NCI-H2081 (cell line): ENCODE results near the gene TGM5.
"Not testable (repeated sequence)": the region's sequence is repeated elsewhere in the genome, so short reads cannot be mapped to it uniquely, and the experiment has no call there.

Experiments
- DNase-seq, 2 experiments: peaks; one replicate each; lab custom pipeline; 2025; lab: John Stamatoyannopoulos, UW

The TGM5 gene

DNA sequence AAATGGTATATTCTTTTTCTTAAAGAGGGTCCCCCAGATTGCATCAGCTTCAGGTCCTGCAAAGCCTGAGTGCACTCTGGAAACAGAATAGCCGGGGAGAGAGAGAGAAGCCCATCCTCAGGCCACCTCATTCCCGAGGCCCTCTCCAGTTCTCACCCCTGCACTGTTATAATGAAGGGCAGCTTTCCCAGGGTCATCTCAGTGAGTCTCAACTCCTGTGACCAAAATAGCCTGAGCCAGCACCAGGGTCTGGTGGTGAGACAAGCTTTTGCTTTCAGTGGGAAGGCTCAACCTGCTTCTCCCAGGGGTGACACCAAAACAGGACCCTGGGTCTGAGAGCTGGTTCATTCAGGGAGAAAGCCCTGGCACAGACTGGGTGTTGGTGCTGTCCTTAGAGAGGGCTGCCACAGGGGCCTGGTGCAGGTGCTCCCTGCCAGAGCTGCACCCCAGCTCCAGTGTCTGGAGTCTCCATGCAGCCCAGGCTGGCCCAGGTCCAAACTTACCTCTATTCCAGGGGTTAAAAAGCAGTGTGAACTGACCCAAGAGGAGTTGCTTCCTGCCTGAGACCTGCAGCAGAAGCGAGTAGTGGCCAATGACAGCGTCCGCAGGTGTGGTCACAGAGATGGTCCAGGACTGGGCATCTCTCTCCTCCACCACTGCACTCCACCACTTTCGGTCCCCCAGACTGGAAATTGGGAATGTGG, 52.0 kb downstream of the TGM5 start:
- DNase-seq = no peak

DNA sequence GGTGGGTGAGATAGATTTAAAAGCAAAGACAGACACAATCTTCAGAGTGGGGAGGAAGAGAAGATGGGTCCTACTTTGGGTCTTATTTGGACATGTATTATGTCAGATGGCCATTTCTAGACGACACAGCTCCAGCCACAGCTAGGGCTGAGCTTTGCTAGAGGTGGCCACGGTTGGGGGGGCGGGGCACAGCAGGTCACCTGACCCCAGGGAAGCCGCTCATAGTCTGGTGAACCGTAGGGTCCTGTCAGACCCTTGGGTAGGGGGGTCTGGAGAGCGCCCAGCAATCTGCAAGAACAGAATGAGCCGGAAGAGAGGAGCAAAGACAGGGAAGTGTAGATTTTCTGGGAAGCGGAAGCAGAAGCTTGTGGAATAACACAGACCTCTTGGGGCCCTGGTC, 52.6 kb downstream of the TGM5 start:
- DNase-seq = no peak

DNA sequence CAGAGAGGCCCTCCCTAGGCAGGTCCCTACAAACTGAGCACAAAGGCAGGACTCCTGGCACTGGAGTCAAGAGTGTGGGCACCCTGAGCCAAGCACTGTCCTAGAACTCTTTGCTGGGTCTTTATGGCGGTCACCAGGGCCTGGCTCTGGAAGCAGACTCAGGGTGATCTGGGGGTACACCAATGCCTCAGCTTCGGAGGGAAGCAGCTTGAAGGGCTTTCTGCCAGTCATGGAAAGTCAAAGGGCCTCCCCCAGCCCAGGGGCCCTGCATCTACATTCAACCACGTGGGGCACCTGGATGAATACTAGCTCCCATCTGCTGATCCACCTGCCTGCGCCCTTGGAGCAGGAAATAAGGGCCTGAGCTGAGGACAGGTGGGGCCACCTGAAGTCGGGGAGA, 53.3 kb downstream of the TGM5 start:
- DNase-seq = no peak

DNA sequence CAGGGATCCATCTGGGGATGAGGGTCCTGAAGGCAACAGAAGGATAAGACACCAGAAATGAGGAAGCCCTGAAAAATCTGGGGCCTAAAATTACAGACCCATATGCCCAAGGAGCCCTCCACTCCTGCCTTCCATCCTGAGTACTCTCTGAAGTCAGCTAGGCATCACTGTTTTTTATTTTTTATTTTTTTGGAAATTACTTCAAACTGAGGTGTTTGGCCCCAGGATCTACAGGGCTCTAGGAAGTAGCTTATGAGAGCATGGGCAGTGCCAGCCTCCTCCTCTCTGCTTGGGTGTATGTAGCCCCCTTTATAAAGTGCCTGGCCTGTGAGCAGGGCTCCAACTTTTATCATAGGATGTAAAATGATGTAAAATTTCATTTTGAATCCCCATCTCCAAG, 53.8 kb downstream of the TGM5 start:
- no peak for DNase-seq

DNA sequence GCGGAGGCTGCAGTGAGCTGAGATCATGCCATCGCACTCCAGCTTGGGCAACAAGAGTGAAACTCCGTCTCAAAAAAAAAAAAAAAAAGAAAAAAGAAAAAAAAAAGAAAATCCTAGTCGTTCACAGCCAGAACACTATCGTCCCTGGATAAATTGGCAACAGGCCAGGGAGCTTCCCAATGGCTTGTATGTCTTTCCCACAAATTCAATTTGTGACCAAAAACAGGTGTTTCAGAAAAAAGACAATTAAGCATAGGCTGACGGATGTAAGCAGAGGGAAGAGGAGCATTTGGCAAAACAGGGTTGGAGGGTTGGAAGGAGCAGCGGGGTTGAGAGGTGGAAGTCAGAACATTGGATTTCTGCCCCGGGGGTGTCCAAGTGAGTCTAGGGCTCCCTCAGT, 54.4 kb downstream of the TGM5 start:
- DNase-seq = no peak

DNA sequence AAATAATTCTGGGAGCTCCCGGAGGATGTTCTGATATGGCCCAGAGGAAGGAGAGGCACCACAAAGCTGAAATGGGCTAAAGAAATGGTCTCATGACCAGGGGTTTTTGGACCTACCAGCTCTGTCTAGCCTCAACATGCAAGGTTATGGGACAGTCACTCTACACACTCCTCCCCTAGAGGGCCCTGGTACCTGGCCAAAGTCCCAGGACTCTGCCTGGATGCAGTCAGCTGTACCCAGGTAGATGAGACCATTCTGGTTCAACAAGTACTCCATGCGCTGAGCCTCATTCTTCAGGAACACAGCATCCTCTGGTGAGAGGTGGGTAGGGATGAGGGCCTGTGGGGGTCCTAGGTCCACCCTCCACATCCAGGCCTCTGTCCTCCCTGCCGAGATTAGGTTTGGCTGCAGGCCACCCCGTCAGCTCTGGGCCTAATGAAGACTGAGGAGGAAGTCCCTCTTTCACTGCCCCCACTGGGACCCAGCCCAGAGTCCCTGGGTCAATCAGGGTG, 55.4 kb downstream of the TGM5 start:
- DNase-seq = no peak

DNA sequence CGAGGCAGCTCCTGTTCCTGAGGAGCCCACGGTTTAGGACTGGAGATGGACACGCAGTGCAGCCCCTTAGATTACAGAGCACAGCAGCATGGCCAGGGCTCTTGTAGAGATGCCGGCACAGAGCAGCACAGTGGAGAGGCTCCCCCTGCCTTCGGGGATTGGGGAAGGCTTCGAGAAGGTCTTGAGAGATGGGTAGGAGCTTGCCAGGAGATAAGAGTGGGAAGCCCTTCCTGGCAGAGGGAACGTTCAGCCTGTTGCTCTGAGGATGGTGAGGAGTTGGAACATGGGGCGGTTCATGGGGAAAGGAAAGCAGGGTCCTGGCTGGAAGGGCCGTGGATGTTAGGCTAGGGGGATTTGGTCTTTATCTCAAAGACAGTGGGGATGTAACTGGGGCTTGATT, 55.9 kb downstream of the TGM5 start:
- no peak for DNase-seq

DNA sequence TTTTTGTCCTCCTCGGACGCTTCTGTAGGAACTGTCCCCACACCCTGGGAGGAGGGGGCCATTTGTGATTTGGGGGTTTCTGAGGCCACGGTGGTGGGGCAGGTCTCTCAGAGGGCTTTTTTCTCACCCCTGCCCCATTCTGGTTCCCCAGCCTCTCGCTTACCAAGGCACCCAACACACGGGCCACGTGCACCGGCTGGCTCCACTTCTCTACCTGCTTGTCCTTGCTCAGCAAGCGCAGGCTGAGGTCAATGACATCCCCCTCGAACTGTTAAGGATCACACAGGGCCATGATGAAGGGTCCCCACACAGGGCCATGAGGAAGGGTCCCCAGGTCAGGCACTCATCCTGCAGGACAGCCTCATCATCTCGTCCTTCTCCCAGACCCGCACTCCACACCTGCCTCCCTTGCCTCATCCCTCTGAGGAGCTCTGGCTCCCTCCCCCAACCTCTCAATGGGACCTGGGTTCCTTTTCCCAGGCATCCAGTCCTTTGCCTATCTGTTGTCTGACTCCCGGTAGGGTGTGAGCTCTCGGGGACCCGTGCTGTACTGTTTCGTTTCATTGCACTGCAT, 56.5 kb downstream of the TGM5 start:
- DNase-seq = no peak

DNA sequence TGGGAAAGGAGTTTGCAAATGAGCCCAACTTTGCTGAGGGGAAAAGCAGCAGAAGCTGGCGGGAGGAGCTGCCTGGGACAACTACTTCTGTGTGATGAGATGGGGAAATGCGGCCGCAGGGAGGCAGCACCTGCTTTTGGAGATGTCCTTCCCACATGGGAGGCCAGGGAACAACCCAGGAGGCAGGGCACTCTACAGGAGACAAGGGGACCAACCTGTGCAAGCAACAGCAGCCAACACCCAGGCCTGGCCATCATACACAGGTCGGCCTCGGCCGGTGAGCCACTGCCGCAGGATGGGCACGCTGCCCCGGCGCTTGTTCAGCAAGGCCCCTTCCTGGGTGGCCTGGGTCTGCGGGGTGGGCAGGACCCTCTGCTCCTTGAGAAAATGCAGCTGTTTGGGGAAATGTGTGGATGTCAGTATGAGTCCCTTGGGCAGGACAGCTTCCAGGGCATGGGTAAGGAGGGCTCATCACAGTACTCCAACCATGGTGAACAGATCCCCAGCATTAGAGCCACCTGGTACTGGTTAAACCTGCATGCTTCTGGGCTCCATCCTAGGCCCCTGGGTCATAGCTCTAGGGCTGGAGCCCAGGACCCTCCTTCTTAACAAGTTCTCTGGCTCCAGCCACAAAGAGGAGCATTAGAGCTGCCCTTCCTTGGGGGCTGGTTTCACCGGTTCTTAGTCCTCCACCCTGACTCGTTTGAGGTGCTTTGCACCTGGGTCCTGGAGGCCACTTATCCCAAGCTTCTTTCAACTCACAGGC, 57.5 kb downstream of the TGM5 start:
- no peak for DNase-seq

DNA sequence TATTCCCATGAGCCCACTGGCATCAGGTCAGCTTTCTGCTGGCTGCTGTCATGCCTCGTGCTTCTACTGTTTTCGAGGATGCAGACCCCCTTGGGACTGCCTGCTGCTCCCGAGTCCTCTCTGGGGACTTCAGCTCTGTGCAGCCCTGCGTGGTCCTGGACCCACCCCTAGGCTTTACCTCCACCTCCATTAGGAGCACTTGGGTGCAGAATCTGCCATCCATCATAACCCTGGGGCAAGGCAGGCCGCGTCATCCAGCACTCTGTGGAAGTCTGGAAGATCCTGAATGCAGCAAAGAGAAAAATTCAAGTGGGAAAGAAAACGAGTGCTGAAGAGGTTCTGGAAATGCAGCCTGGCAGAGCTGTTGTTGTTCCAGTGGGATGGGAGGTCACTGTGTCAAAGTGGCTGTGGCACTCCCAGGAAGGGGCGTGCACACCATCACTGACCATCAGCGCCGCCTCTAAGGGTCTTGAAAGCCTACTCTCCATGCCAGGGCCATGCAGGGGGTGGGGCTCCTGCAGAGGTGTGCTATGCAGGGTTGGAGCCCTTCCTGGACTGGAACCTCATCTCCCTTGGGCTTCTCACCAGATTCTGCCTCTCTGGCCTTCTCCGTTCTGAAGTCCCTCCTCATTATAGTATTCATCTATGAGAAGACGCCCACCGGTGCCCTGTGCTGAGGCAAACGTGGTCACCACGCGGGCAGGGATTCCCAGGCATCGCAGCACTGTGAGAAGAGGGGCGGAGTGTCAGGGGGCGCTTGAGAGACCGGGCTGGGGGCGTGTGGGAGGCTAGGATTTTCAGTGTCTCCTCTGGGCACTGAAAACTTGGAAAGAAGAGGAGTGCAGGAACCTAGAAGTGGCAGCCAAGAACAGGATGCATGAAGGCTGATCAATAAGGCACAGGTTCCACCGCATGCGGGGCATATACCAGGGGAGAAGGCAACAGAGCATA, 58.4 kb downstream of the TGM5 start:
- no peak for DNase-seq

DNA sequence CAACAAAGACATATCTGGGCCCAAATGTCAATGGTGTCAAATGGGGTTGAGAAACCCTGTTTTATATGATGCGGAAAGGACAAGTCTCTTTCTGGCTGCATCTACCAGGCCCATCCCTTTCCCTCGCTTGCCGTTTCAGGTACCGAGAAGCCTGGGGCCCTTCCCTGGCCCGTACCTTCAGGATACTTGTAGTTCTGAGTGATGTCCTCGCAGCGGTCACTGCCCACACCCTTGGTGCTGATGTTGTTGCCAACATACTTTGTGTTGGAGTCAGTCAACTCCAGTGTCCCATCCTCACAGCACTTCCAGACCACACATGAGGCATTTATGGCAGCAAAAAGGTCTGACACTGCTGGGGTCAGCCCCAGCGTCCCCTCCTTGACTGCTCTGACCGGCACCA, 59.7 kb downstream of the TGM5 start:
- DNase-seq = no peak

DNA sequence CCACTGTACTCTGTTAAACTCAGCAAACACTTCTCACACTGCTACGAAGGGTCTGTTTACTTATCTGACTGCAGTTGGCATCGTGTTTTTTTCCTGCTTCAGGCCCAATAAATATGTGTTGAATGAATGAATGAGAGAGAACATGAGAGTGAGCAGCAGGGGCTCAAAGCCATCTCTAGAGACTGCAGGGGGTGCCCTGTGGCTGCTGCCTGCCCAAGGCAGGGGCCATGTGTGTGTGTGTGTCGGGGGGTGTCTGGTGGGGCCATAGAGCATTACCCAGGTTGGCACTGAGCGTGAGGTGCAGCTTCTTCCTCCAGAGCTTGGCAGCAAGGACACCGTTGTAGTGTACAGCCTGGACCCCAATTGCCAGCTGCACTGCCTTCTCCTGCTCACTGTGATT, 60.7 kb downstream of the TGM5 start:
- DNase-seq = no peak

DNA sequence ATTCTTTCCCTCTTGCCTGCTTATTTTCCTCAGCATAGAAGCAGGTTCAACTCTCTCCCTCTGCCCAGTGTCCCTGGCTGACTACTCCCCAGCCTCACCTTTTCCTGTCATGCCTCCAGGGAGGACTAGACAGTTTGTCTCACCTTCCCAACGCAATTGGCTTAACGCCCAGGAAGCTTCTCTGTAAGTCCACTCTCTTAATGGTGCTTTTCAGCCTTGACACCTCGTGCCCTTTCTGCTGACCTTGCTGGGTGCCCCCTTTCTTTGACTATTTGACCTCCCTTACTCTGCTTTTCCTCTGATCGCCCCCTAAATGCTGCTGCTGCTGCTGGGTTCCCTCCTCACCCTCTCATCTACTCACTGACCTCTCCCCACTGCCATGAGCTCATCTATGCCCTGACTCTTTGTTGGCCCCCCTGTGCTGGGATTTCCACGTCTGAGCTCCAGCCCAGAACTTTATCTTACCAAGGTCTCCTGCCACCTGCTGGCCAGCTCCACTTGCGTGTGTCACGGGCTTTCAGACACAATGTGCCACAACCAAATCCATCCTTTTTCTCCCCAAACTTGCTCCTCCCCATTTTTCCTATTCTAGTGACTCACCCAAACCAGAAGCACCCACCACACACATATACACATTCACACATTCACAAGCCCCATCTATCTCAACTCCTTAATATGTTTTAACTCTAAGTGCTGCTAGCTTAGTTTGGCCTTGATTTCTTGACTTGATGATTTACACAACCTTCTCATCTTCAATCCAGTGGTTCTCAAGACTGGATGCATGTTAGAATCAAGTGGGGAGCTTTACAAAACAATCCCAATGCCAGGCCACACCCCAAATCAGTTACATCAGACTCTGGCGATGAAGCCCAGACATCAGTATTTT, 62.5 kb downstream of the TGM5 start:
- peak in 1 of 2 experiments; percentile 12 for DNase-seq

DNA sequence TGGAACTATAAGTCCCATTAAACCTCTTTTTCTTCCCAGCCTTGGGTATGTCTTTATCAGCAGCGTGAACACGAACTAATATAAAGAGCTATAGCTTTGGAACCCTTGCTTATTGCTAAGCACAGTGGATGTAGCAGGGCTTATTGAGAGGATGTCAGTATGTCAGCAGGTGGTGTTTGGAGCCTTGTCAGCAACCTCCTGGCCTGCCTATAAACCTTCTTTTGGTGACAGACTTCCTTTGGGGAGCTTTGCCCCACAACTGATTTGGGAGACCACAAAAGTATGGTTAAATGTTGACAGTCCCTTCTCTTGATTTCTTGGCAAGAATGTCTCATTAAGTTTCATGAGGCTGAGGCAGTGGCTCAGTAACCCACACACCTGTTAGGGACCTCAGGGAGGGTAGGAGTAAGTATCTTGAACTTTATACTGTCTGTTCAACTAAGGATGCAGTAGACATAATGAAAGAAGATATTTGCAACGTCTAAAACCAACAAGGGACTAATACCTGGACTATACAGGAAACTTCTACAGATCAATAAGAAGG, 66.7 kb downstream of the TGM5 start:
- DNase-seq = no peak

DNA sequence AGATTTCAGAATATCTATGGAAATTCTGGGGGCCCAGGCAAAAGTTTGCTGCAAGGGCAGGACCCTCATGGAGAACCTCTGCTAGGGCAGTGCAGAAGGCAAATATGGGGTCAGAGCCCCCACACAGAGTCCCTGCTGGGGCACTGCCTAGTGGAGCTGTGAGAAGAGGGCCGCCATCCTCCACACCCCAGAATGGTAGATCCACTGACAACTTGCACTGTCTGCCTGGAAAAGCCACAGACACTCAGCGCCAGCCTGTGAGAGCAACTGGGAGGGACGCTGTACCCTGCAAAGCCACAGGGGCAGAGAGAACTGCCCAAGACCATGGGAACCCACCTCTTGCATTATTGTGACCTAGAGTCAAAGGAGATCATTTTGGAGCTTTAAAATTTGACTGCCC, 67.7 kb downstream of the TGM5 start:
- no peak for DNase-seq

DNA sequence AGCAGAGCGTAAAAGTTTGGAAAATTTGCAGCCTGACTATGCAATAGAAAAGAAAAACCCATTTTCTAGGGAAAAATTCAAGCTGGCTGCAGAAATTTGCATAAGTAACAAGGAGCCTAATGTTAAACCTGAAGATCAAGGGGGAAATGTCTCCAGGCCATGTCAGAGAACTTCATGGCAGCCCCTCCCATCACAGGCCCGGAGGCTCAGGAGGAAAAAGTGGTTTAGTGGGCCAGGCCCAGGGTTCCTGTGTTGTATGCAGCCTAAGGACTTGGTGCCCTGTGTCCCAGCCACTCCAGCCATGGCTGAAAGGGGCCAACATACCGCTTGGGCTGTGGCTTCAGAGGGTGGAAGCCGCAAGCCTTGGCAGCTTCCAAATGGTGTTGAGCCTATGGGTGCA, 68.2 kb downstream of the TGM5 start:
- DNase-seq = not testable (repeated sequence)

DNA sequence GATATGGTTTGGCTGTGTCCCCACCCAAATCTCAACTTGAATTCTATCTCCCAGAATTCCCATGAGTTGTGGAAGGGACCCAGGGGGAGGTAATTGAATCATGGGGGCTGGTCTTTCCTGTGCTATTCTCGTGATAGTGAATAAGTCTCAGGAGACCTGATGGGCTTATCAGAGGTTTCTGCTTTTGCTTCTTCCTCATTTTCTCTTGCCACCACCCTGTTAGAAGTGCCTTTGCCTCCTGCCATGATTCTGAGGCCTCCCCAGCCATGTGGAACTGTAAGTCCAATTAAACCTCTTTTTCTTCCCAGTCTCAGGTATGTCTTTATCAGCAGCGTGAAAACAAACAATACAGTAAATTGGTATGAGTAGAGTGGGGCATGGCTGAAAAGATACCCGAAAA, 69.0 kb downstream of the TGM5 start:
- not testable (repeated sequence) for DNase-seq

DNA sequence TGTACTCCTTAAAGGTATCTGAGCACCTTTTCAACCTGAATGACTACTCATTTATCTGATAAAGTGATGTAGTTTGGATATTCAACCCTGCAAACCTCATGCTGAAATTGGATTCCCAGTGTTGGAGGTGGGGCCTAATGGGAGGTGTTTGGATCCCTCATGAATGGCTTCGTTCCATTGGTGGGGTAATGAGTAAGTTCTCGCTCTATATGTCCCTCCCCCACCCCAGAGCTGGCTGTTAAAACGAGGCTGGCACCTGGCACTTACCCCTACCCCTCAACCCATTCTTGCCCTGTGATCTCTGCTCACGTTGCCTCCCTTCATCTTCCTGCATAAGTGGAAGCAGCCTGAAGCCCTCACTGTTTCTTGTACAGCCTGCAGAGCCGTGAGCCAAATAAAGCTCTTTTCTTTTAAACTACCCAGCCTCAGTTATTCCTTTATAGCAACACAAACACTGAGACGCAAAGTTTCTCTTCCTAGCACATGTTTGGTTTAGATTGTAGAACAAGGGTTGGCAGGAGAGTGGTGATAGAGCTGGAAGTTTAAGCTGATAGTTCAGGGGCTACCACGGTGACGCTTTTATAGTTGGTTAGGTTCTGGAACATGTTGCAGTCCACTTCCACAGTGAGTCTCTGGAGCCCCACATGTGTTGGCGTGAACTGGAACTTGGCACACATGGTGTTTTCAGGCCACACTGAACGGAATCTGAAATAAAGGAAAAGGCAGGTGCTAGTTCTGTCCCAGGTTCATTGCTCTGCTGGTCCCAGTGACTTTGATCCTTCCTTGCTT, 69.8 kb downstream of the TGM5 start:
- DNase-seq = no peak

DNA sequence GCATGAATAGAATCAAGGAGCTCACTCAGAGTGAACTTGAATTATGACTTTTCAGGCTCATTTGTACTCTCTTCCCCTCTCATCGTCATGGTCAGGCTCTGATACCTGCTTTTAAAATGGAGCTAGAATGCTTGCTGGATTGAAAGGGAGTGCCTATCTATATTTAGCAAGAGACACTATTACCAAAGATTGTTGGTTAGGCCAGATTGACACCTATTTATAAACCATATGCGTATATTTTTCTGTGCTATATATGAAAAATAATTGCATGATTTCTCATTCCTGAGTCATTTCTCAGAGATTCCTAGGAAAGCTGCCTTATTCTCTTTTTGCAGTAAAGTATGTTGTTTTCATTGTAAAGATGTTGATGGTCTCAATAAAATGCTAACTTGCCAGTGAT, 71.9 kb downstream of the TGM5 start:
- no peak for DNase-seq

DNA sequence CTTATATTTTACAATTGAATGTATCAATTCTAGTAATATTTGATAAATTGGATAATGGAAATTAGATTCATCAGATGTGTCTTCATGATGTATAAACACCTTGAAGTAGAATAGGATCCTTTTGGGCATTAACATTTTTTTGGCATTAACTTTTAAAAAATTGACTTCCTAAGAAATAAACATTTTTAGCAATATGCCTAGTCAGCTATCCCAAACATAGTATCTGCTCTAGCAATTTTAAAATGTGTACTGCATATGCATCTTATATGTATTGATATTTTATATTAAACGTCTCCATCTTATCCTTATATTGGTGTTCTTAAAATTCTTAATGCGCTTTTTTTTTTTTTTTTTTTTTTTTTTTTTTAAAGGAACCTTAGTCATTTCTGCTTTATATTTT, 73.0 kb downstream of the TGM5 start:
- DNase-seq = no peak
